ENCODE data around the gene TIMP1. TPM values are rescaled to one million over a fixed set of nuclear protein-coding genes. Genes with fewer than 3 reads are reported as not detected.

TIMP1 gene
- total and polyA plus RNA-seq, 2 experiments from 2014 or later, result 39.0 to 117 TPM

- TF ChIP-seq EZH2 (IDR thresholded peaks at IDR 0.05; ENCODE audit: low read depth, unreplicated experiment) (no peak), JUNB (IDR thresholded peaks at IDR 0.05; ENCODE audit: unreplicated experiment) (no peak), CREB1 (CRISPR knock-in tag; IDR thresholded peaks at IDR 0.05; ENCODE audit: low read depth) (no peak), ETS1 (IDR thresholded peaks at IDR 0.05) (no peak), EZH2phosphoT487 (IDR thresholded peaks at IDR 0.05; ENCODE audit: unreplicated experiment) (no peak), STAT1 (IDR thresholded peaks at IDR 0.05; ENCODE audit: unreplicated experiment) (no peak), ZNF114 (CRISPR knock-in tag; IDR thresholded peaks at IDR 0.05) (no peak)
- TF ChIP-seq, protein P1, sequence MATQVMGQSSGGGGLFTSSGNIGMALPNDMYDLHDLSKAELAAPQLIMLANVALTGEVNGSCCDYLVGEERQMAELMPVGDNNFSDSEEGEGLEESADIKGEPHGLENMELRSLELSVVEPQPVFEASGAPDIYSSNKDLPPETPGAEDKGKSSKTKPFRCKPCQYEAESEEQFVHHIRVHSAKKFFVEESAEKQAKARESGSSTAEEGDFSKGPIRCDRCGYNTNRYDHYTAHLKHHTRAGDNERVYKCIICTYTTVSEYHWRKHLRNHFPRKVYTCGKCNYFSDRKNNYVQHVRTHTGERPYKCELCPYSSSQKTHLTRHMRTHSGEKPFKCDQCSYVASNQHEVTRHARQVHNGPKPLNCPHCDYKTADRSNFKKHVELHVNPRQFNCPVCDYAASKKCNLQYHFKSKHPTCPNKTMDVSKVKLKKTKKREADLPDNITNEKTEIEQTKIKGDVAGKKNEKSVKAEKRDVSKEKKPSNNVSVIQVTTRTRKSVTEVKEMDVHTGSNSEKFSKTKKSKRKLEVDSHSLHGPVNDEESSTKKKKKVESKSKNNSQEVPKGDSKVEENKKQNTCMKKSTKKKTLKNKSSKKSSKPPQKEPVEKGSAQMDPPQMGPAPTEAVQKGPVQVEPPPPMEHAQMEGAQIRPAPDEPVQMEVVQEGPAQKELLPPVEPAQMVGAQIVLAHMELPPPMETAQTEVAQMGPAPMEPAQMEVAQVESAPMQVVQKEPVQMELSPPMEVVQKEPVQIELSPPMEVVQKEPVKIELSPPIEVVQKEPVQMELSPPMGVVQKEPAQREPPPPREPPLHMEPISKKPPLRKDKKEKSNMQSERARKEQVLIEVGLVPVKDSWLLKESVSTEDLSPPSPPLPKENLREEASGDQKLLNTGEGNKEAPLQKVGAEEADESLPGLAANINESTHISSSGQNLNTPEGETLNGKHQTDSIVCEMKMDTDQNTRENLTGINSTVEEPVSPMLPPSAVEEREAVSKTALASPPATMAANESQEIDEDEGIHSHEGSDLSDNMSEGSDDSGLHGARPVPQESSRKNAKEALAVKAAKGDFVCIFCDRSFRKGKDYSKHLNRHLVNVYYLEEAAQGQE (IDR thresholded peaks at IDR 0.05; ENCODE audit: unreplicated experiment), result no peak
- TF ChIP-seq, protein P2, sequence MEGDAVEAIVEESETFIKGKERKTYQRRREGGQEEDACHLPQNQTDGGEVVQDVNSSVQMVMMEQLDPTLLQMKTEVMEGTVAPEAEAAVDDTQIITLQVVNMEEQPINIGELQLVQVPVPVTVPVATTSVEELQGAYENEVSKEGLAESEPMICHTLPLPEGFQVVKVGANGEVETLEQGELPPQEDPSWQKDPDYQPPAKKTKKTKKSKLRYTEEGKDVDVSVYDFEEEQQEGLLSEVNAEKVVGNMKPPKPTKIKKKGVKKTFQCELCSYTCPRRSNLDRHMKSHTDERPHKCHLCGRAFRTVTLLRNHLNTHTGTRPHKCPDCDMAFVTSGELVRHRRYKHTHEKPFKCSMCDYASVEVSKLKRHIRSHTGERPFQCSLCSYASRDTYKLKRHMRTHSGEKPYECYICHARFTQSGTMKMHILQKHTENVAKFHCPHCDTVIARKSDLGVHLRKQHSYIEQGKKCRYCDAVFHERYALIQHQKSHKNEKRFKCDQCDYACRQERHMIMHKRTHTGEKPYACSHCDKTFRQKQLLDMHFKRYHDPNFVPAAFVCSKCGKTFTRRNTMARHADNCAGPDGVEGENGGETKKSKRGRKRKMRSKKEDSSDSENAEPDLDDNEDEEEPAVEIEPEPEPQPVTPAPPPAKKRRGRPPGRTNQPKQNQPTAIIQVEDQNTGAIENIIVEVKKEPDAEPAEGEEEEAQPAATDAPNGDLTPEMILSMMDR (conservative IDR thresholded peaks at IDR 0.05; ENCODE audit: low read depth in 2 of 2), result no peak
- H3K4me1 ChIP-seq (ENCODE audit: insufficient read depth), result no peaks in the 10 kb centered on the region
- no peaks in the 10 kb centered on the region for H3K9me3 Mint-ChIP-seq
- no peaks in the 10 kb centered on the region for H3K79me2 ChIP-seq (replicated peaks; ENCODE audit: insufficient read depth)
- H3K36me3 ChIP-seq (ENCODE audit: insufficient read depth), result no peaks in the 10 kb centered on the region
- H3K4me2 ChIP-seq, result no peak overlapping the region
- no peak overlapping the region for H3K4me3 Mint-ChIP-seq
- no peaks in the 10 kb centered on the region for H4K20me1 ChIP-seq (replicated peaks; ENCODE audit: insufficient read depth)
- H2AFZ ChIP-seq, result no peak overlapping the region
- no peaks in the 10 kb centered on the region for H3F3A ChIP-seq (replicated peaks; ENCODE audit: low read depth)
- H3K27ac Mint-ChIP-seq, result no peak overlapping the region
- DNase-seq (ENCODE audit: low spot score), result no peak
- H3K27me3 ChIP-seq (ENCODE audit: insufficient read depth), result no peaks in the 10 kb centered on the region
- peaks cover 7% of the 10 kb centered on the region; the same call in 2 of the 3 replicates for H3K36me3 Mint-ChIP-seq (ENCODE audit: low read depth)
- H3K27ac ChIP-seq (ENCODE audit: low read depth), result no peak overlapping the region
- ATAC-seq, result no peak
- H3K9me2 ChIP-seq (ENCODE audit: insufficient read depth), result no peaks in the 10 kb centered on the region
- no peak overlapping the region for H3K4me3 ChIP-seq
- H3K27me3 Mint-ChIP-seq (ENCODE audit: insufficient read depth, low read depth, poor library complexity), result no peaks in the 10 kb centered on the region
- H3K4me1 Mint-ChIP-seq, result no peaks in the 10 kb centered on the region
Observed at GRCh38 chrX:47596256-47596655, 14.0 kb downstream of the TIMP1 start.

- no peak for DNase-seq (ENCODE audit: low spot score)
- H3K4me2 ChIP-seq, result no peak overlapping the region
- H3K79me2 ChIP-seq (replicated peaks; ENCODE audit: insufficient read depth), result no peaks in the 10 kb centered on the region
- no peaks in the 10 kb centered on the region for H3K9me3 Mint-ChIP-seq
- H3K27me3 Mint-ChIP-seq (ENCODE audit: insufficient read depth, low read depth, poor library complexity), result no peaks in the 10 kb centered on the region
- no peak for ATAC-seq
- H3F3A ChIP-seq (replicated peaks; ENCODE audit: low read depth), result no peaks in the 10 kb centered on the region
- no peaks in the 10 kb centered on the region for H3K4me1 Mint-ChIP-seq
- no peak overlapping the region for H3K4me3 ChIP-seq
- H3K27me3 ChIP-seq (ENCODE audit: insufficient read depth), result no peaks in the 10 kb centered on the region
- H4K20me1 ChIP-seq (replicated peaks; ENCODE audit: insufficient read depth), result no peaks in the 10 kb centered on the region
- H3K36me3 Mint-ChIP-seq (ENCODE audit: low read depth), result peaks cover 7% of the 10 kb centered on the region; the same call in 2 of the 3 replicates
- H3K36me3 ChIP-seq (ENCODE audit: insufficient read depth), result no peaks in the 10 kb centered on the region
- H3K4me3 Mint-ChIP-seq, result no peak overlapping the region
- no peak overlapping the region for H3K27ac Mint-ChIP-seq
- H3K9me2 ChIP-seq (ENCODE audit: insufficient read depth), result no peaks in the 10 kb centered on the region
- H3K27ac ChIP-seq (ENCODE audit: low read depth), result no peak overlapping the region
- no peaks in the 10 kb centered on the region for H3K4me1 ChIP-seq (ENCODE audit: insufficient read depth)
- H2AFZ ChIP-seq, result no peak overlapping the region
- TF ChIP-seq ZNF114 (CRISPR knock-in tag; IDR thresholded peaks at IDR 0.05) (no peak), POLR2AphosphoS5 (IDR thresholded peaks at IDR 0.05; ENCODE audit: low read depth) (no peak), ZNF331 (CRISPR knock-in tag; IDR thresholded peaks at IDR 0.05; ENCODE audit: low read depth) (no peak), JUNB (IDR thresholded peaks at IDR 0.05; ENCODE audit: unreplicated experiment) (no peak), EZH2 (IDR thresholded peaks at IDR 0.05; ENCODE audit: low read depth, unreplicated experiment) (no peak), ETS1 (IDR thresholded peaks at IDR 0.05) (no peak)
- TF ChIP-seq, protein P2 (conservative IDR thresholded peaks at IDR 0.05; ENCODE audit: low read depth in 2 of 2), result no peak
Observed at GRCh38 chrX:47597222-47597621, 15.0 kb downstream of the TIMP1 start.

All from GM23338 (cell line).